Epithelial cell of esophagus (primary cell): ENCODE data around the gene GBX1.

ENCODE experiments used
- DNase-seq: peaks from one replicate; pipeline ENCODE4 v3.0.0; 2010; ENCODE audit warnings: low read depth
- H3K4me3 ChIP-seq: 2 replicates; pipeline ENCODE4 v1.5.1; 2011; ENCODE audit warnings: mild to moderate bottlenecking, low read length, control low read depth
- CTCF ChIP-seq: IDR thresholded peaks from 2 replicates; pipeline ENCODE4 v1.5.1; 2011; ENCODE audit warnings: low read depth, mild to moderate bottlenecking, low read length, control low read depth, inconsistent platforms; ENCODE audit not compliant: insufficient read depth; ENCODE audit errors: missing control alignments

GBX1 gene

GRCh38 chr7:151178831-151179230 is 11.3 kb upstream of the GBX1 start:
- H3K4me3 ChIP-seq: no peak overlapping the region
- no peak for TF ChIP-seq CTCF
- no peak for DNase-seq

GRCh38 chr7:151178236-151178635 is 10.7 kb upstream of the GBX1 start:
- TF ChIP-seq CTCF: no peak
- DNase-seq: no peak
- no peak overlapping the region for H3K4me3 ChIP-seq

GRCh38 chr7:151177310-151177709 is 9.8 kb upstream of the GBX1 start:
- DNase-seq: no peak
- TF ChIP-seq CTCF: no peak
- no peak overlapping the region for H3K4me3 ChIP-seq

GRCh38 chr7:151176401-151176800 is 8.9 kb upstream of the GBX1 start:
- TF ChIP-seq CTCF: no peak
- H3K4me3 ChIP-seq: no peak overlapping the region
- no peak for DNase-seq

- H3K4me3 ChIP-seq: no peak overlapping the region
- no peak for DNase-seq
- TF ChIP-seq CTCF: no peak
Measured at GRCh38 chr7:151175793-151176311, 8.4 kb upstream of the GBX1 start.

- no peak overlapping the region for H3K4me3 ChIP-seq
- TF ChIP-seq CTCF: no peak
- DNase-seq: no peak
Measured at GRCh38 chr7:151175047-151175792, 7.7 kb upstream of the GBX1 start.
